ENCODE data around the gene FHL5.
"Not testable (repeated sequence)": the region's sequence is repeated elsewhere in the genome, so short reads cannot be mapped to it uniquely, and the experiment has no call there.

Gene FHL5

DNA sequence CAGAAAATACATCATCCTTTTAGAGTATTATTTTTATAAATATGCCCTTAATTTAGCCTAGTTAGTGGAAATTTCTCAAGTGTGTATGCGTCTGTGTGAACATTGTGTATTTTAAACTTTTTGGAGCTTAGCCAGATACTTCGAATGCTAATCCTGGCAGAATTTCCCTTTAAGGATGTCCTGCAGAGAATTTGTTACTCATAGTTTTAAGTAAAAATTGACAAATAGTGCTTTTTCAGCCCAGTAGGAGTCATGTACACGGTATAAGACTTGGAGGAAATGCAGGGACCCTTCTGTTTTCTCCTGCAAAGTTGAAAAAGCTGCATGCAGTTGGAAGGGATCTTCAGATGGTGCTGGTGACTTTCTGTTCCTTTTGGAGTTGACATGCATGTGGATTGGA is at the start of gene FHL5:
Gene FHL5 (plus strand): TSS at position 243 of the 400 bp plus-strand sequence. CDS start 40,486 bp downstream, outside the sequence.
- DNase-seq = no peak

DNA sequence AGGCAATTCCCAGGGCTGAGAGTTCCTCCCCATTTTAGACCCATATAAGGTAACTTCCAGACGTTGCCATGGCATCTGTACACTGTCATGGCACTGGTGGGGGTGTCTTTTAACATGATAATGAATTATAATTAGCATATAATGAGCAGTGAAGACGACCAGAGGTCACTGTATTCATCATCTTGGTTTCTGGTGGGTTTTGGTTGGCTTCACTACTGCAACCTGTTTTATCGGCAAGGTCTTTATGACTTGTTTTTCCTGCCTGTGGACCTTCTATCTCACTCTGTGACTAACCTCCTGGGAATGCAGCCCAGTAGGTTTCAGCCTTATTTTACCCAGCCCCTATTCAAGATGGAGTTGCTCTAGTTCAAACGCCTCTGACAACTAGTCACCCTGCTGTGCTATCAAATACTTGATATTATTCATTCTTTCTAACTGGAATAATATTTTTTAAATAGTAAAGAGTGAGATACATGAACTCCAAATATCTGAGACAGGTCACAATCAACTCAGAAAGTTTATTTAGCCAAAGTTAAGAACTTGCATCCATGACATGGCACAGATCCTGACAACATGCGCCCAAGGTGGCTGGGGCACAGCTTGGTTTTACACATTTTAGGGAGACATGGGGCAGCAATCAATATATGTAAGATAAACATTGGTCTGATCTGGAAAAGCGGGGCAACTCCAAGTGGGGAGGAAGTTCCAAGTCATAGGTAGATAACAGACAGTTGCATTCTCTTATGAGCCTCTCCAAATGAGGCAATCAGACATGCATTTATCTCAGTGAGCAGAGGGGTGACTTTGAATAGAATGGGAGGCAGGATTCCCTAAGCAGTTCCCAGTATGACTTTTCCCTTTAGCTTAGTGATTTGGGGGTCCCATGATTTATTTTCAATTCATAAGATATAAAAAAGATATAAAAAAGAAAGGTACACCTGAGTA is 42.5 kb upstream of the FHL5 start:
- DNase-seq = no peak

GRCh38 chr6:96521306-96521643 is 41.7 kb upstream of the FHL5 start:
- no peak for DNase-seq

GRCh38 chr6:96521644-96522464 is 41.1 kb upstream of the FHL5 start, which contains the start of gene UFL1:
UFL1 (plus strand) TSS chr6:96521806; CDS start chr6:96521874, 68 bp downstream.
- peak; percentile 87 for DNase-seq

- no peak for DNase-seq
Observed at GRCh38 chr6:96522465-96523009, 40.4 kb upstream of the FHL5 start.

DNA sequence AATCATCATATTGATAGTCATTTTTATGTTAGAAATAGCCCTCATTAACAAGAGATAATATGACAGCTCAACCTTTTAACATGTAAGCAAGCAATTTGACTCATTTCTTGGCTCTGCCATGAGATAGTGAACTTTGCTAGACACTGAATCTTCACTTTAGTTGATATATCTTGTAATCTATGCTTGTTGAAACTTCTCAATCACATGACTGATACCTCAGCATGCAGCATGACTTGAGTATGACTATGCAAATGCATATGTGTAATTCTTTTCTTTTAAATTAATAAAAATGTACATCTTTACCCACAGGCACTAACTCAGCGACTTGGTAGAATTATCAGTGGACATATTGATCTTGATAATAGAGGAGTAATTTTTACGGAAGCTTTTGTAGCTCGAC is 34.7 kb upstream of the FHL5 start:
- DNase-seq = no peak

DNA sequence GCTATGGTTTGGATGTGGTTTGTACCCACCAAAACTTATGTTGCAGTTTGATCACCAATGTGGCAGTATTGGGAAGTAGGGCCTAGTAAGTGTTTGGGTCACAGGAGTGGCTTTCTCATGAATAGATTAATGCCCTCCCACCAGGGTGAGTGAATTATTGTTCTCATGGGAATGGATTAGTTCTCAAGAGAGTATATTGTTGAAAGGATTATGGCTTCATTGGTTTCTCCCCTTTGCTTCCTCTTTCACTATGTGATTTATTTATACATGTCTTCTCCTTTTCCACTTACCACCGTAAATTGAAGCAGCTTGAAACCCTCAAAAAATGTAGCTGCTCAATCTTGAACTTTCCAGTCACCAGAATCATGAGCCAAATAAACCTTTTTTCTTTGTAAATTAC is 30.5 kb upstream of the FHL5 start:
- no peak for DNase-seq

- DNase-seq = no peak
Observed at GRCh38 chr6:96537726-96538125, 25.2 kb upstream of the FHL5 start.

- DNase-seq = no peak
Observed at GRCh38 chr6:96542702-96543101, 20.2 kb upstream of the FHL5 start.

- no peak for DNase-seq
Observed at GRCh38 chr6:96545882-96546281, 17.0 kb upstream of the FHL5 start.

DNA sequence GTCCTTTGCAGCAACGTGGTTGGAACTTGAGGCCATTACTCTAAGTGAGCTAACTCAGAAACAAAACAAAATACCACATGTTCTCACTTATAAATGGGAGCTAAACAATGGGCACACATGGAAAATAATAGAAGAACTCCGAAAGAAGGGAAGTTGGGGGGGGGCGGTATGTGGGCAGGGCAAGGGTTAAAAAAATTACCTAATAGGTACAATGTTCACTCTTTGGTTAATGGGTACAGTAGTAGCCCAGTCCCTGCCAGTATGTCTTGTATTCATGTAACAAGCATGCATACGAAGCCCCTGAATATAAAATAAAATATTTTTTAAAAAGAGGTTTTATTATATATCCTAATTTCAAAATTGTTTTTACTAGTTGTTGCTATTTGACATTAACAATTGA is 15.3 kb upstream of the FHL5 start:
- no peak for DNase-seq

GRCh38 chr6:96554558-96554957 is 8.4 kb upstream of the FHL5 start:
- DNase-seq = no peak

DNA sequence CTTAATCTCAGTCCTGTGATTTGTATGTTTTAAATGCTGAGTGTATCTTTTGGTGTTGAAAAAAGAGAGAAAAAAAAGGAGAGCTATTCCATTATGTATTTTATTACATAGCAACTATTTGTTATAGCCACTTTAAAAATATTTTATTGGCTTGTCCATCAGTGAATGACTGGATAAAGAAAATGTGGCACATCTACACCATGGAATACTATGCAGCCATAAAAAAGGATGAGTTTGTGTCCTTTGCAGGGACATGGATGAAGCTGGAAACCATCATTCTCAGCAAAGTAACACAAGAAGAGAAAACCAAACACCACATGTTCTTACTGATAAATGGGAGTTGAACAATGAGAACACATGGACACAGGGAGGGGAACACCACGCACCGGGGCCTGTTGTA is 3.2 kb upstream of the FHL5 start:
- not testable (repeated sequence) for DNase-seq

DNA sequence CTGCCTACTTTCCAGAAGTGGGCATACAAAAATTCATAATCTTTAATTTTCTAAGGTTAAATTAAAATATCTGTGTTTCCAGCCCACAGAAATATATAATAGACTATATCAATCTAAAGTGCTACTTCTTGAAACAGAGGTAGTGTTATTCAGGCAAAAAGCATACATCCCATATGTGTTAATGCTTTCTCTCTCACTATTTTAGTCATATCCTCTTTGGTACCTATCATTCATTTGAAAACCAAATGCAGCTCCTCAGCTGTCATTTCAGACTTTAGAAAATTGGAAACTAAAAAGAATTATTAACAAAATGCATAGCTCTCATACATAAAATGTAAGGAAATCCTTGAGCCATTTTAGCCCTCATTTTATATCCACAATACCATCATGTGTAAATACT is 925 bp downstream of the FHL5 start:
- DNase-seq = no peak

- no peak for DNase-seq
Observed at GRCh38 chr6:96570053-96570452, 7.1 kb downstream of the FHL5 start.

DNA sequence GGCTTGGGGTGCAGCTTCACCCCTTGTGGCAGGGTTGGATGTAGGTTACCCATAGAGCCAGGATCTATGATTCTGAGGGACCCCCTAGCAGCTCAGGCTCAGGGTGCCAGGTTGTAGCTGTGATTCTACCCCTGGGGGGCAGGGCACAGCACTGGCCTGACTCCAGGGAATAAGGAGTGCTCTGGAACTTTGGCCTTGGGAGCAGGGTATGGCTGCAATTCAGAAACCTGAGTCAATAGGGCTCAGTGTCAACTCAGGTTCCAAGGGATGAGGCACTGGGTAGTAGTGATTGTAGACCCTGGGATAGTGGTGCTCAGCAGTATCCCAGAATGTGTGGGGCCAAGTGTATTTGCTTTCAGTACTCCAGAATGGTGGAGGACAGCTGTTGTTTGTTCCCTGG is 8.6 kb downstream of the FHL5 start:
- no peak for DNase-seq

DNA sequence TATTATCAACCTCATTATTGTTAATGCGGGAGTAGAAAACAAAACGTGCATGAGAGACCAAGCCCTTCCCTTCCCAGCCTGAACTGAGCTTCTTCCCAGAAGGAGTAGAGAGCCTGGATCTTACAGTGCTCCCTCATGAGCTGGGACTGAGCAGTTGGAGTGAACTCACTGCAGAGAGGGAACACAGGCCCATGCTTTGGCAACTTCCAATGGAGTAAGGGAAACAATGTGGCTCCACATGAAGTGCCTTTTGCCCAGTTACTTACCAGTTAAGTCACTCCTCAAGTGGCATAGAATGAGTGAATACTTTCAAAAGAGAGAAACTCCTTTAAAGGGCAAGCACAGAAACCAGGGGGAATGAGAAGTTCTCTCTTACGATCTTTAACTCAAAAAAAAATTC is 12.4 kb downstream of the FHL5 start:
- DNase-seq = no peak

- no peak for DNase-seq
Observed at GRCh38 chr6:96576221-96576620, 13.3 kb downstream of the FHL5 start.

DNA sequence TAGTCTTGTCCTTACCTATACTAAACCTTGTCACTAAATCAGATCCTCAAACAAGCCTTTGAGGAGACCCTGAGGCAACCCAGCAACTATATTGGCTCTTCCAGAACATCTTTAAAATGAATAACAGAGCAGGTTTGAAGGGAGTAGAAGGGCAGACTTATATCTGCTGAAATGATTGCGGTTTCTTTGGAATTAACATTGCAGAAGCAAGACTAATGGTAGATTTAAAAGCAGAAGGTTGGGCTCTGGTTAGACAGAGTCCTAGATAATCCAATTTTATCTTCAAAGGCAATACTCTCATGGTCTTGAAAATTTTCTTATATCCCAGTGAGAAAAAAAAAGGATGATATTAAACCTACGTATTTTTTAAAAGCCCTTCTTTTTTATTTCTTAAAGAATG is 19.1 kb downstream of the FHL5 start:
- DNase-seq = no peak

- DNase-seq = no peak
Observed at GRCh38 chr6:96582436-96582835, 19.5 kb downstream of the FHL5 start.

GRCh38 chr6:96604420-96604819 is 41.5 kb downstream of the FHL5 start:
- peak; percentile 22 to 71 for DNase-seq

DNA sequence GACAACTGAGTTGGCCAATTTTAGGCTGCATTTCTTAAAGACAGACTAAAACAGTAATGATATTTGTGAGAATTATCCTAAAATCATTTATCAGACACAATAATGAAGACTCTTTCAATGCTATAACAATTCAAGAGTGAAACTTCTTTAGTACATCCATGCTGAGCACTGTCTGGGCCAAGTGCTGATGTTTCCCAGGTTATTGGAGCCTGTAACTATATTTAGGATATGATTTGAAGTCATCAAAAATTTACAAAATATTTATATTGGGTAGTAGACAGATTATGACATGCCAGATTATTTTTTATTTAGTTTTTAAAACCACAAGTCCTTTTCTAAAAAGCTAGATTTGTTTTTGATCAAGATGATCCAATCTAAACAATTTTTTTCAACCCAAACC is 45.1 kb downstream of the FHL5 start:
- DNase-seq = no peak

DNA sequence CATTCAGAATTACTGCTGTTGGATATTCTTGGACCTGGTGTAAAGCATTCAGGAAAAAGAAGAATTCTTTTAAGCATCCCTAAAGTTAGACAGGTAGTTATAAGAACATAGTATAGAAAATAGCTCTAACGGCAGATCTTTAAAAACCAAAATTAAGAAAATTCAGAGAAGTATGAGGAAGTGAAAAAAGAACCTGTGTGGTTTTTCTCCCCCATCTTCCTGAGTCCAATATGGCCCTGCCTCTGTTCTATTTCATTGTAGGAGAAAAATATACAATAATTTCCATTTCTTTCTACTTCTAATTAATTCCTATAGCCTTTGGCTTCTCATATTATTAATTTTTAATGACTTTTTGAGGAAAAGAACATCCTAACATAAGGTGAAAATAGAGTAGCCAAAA is 47.1 kb downstream of the FHL5 start:
- DNase-seq = no peak
